A549 (cell line): Measurements from ENCODE around the gene ARHGEF10L. TPM values are rescaled to one million over a fixed set of nuclear protein-coding genes. Genes with fewer than 3 reads are reported as not detected.

Experiments used
- ATAC-seq, 2 experiments: fragments of 200-7000 bp in 1 of 2; fragments of >200 bp in 1 of 2; cut with Nextera tagmentation in 1 of 2; cut with Tn5 transposase in 1 of 2; 3 replicates each; pipeline versions ENCODE4 v1.8.0 to v1.9.1; 2018 to 2020; ENCODE audit warnings: mild to moderate bottlenecking in 1 of 2, moderate library complexity in 1 of 2
- CTCF ChIA-PET: fragments of 300-600 bp; sonication (Branson Sonifier 250); formaldehyde crosslinking; extraction: SDS; loops from one replicate; lab custom pipeline; 2021; ENCODE audit warnings: antibody characterized with exemption, inconsistent platforms; lab: Yijun Ruan, JAX
- POLR2A ChIA-PET: fragments of 350-600 bp; formaldehyde crosslinking; extraction: SDS; loops from one replicate; lab custom pipeline; 2021; ENCODE audit warnings: antibody characterized with exemption, inconsistent platforms; lab: Yijun Ruan, JAX
- DNase-seq, 2 experiments: peaks; one replicate each; pipeline versions ENCODE4 v3.0.0 to v3.0.0-alpha.2; 2011 to 2016; ENCODE audit warnings: low read depth in 1 of 2, low spot score in 1 of 2
- FAIRE-seq: peaks from 2 replicates; lab custom pipeline; 2011; peaks lifted over from hg19 to GRCh38; lab: Jason Lieb, UNC
- H3K27ac ChIP-seq, 2 experiments: fragments of >200 bp; sonication (Bioruptor Twin); formaldehyde crosslinking; 3 replicates each; pipeline ENCODE4 v1.5.1; 2016 to 2017
- H3K4me1 ChIP-seq: fragments of >200 bp; sonication (Bioruptor Twin); formaldehyde crosslinking; 3 replicates; pipeline ENCODE4 v1.6.1; 2016
- H3K4me2 ChIP-seq: fragments of >200 bp; sonication (Bioruptor Twin); formaldehyde crosslinking; 3 replicates; pipeline ENCODE4 v1.6.1; 2016
- H3K4me3 ChIP-seq: fragments of >200 bp; sonication (Bioruptor Twin); formaldehyde crosslinking; 3 replicates; pipeline ENCODE4 v1.5.1; 2016
- H3K9me3 ChIP-seq: fragments of >200 bp; sonication (Bioruptor Twin); formaldehyde crosslinking; 3 replicates; pipeline ENCODE4 v1.6.1; 2016
- ATOH8 ChIP-seq: fragments of 250-450 bp; sonication (Bioruptor Pico); IDR thresholded peaks from 2 replicates; pipeline ENCODE4 v1.5.0; 2020; ENCODE audit warnings: low read depth, mild to moderate bottlenecking, moderate library complexity
- BCL3 ChIP-seq: fragments of >200 bp; sonication (Bioruptor Twin); formaldehyde crosslinking; IDR thresholded peaks from 3 replicates; pipeline ENCODE4 v1.6.1; 2016
- CEBPB ChIP-seq, 2 experiments: fragments of >200 bp in 1 of 2; sonication (Bioruptor Twin) in 1 of 2; formaldehyde crosslinking in 1 of 2; IDR thresholded peaks; 2 replicates each; pipeline ENCODE4 v1.6.1; 2012 to 2016
- CTCF ChIP-seq: fragments of >200 bp; sonication (Bioruptor Twin); formaldehyde crosslinking; IDR thresholded peaks from 3 replicates; pipeline ENCODE4 v1.5.1; 2016
- ELK1 ChIP-seq: fragments of 150-350 bp; IDR thresholded peaks from 2 replicates; pipeline ENCODE4 v1.6.1; 2014; ENCODE audit warnings: low read depth, mild to moderate bottlenecking, low read length
- FOSL2 ChIP-seq, 2 experiments: fragments of 450-650 bp in 1 of 2; fragments of >200 bp in 1 of 2; sonication (Bioruptor Twin) in 1 of 2; formaldehyde crosslinking; IDR thresholded peaks; 2 replicates each; pipeline versions ENCODE4 v1.5.0 to v1.6.1; 2016 to 2020; ENCODE audit warnings: mild to moderate bottlenecking in 1 of 2, moderate library complexity in 1 of 2
- HEYL ChIP-seq: fragments of 250-450 bp; sonication (Bioruptor Pico); IDR thresholded peaks from 2 replicates; pipeline ENCODE4 v1.8.0; 2021; ENCODE audit warnings: mild to moderate bottlenecking, moderate library complexity
- KDM5A ChIP-seq: fragments of 200-600 bp; sonication (generic); IDR thresholded peaks from 2 replicates; pipeline ENCODE4 v1.6.1; 2016; ENCODE audit warnings: antibody characterized with exemption, mild to moderate bottlenecking
- NFE2L2 ChIP-seq: fragments of 150-350 bp; conservative IDR thresholded peaks from 2 replicates; pipeline ENCODE4 v1.6.1; 2014; ENCODE audit warnings: low read length
- PBX3 ChIP-seq: IDR thresholded peaks from 2 replicates; pipeline ENCODE4 v1.6.1; 2012
- RARB ChIP-seq: fragments of 250-450 bp; sonication (Bioruptor Pico); IDR thresholded peaks from 2 replicates; pipeline ENCODE4 v1.8.0; 2021; ENCODE audit warnings: mild to moderate bottlenecking, moderate library complexity
- REST ChIP-seq: fragments of 200-600 bp; sonication (generic); IDR thresholded peaks from 2 replicates; pipeline ENCODE4 v1.6.1; 2016; ENCODE audit warnings: antibody characterized with exemption, mild to moderate bottlenecking, moderate library complexity
- RFX5 ChIP-seq: fragments of 450-650 bp; IDR thresholded peaks from 2 replicates; pipeline ENCODE4 v1.7.1; 2014; ENCODE audit warnings: antibody characterized with exemption, mild to moderate bottlenecking, moderate library complexity
- RNF2 ChIP-seq: fragments of 200-600 bp; sonication (generic); IDR thresholded peaks from 2 replicates; pipeline ENCODE4 v1.6.1; 2016; ENCODE audit warnings: low read depth, mild to moderate bottlenecking, antibody characterized with exemption, moderate library complexity, borderline replicate concordance
- TP53 ChIP-seq: fragments of 250-450 bp; sonication (Bioruptor Pico); IDR thresholded peaks from 2 replicates; pipeline ENCODE4 v1.5.0; 2021; ENCODE audit warnings: mild to moderate bottlenecking, moderate library complexity
- ZNF302 ChIP-seq: fragments of 250-450 bp; sonication (Bioruptor Pico); IDR thresholded peaks from 2 replicates; pipeline ENCODE4 v1.9.0; 2021; ENCODE audit warnings: inconsistent platforms, mild to moderate bottlenecking, moderate library complexity
- ZSCAN20 ChIP-seq: fragments of 250-450 bp; sonication (Bioruptor Pico); IDR thresholded peaks from 2 replicates; pipeline ENCODE4 v1.8.0; 2022; ENCODE audit warnings: mild to moderate bottlenecking, moderate library complexity
- WGBS: methylation state at CpG from one replicate; pipeline ENCODE4 v1.1.6; 2017; ENCODE audit errors: missing lambda C conversion rate; 5-methylcytosine and 5-hydroxymethylcytosine counted together
- polyA plus RNA-seq, 4 experiments: library from polyadenylated mRNA; depleted of rRNA in 3 of 4; stranded (reverse); fragments of >200 nt; fragmentation: RNase III in 1 of 4; extraction: RNeasy Plus Mini Kit Qiagen cat#74134 plus additional on column Dnase treatment in 1 of 4; gene quantifications; 2 replicates in 3 of 4; 3 replicates in 1 of 4; pipeline ENCODE4 v1.2.3, GENCODE V29; 2011 to 2017

ARHGEF10L gene
- polyA plus RNA-seq, 2 of the 4 experiments (the other 2 are of a cell fraction), result 3.5 to 5.2 TPM

- CTCF ChIA-PET, result interaction anchor here (0.6 to 3.6 kb wide), 4 partner anchors 9 to 938 kb away, joined by 3 to 15 read pairs (median 4); no protein-coding TSS in a partner anchor
- H3K4me1 ChIP-seq, result no peaks in the 10 kb centered on the region
- H3K4me3 ChIP-seq, result no peak overlapping the region
- TF ChIP-seq NFE2L2, result no peak
- no peak for TF ChIP-seq ZNF302 (CRISPR knock-in tag)
- no peak for TF ChIP-seq REST
- TF ChIP-seq CTCF, result no peak
- TF ChIP-seq KDM5A, result no peak
- no peak for TF ChIP-seq RNF2
- TF ChIP-seq FOSL2 (IDR thresholded peaks at IDR 0.05), result no peak
- no peak for TF ChIP-seq FOSL2 (CRISPR knock-in tag; IDR thresholded peaks at IDR 0.05)
- TF ChIP-seq RARB (CRISPR knock-in tag), result no peak
- TF ChIP-seq HEYL, result no peak
- no peak for TF ChIP-seq PBX3
- TF ChIP-seq CEBPB (IDR thresholded peaks at IDR 0.05), result no peak
- TF ChIP-seq TP53, result no peak
- TF ChIP-seq BCL3, result no peak
- TF ChIP-seq, all 56 proteins: peak for 0
- no peak for DNase-seq
- no peak for FAIRE-seq
- POLR2A ChIA-PET, result no interaction called here
- Histone ChIP-seq H3K4me2 (no peak overlapping the region), H3K27ac (no peak overlapping the region), H3K9me3 (no peaks in the 10 kb centered on the region)
- ATAC-seq, result no peak
- WGBS, result 91% methylated on average over 9 of the region's 14 CpGs
Measured at GRCh38 chr1:17643861-17644703, 104.6 kb downstream of the ARHGEF10L start.

GRCh38 chr1:17645068-17645911 lies 105.8 kb downstream of the ARHGEF10L start:
- Histone ChIP-seq H3K4me2 (no peak overlapping the region), H3K4me1 (no peaks in the 10 kb centered on the region), H3K27ac (no peak overlapping the region), H3K9me3 (no peaks in the 10 kb centered on the region), H3K4me3 (no peak overlapping the region)
- TF ChIP-seq KDM5A, result no peak
- TF ChIP-seq CTCF, result no peak
- no peak for TF ChIP-seq ZSCAN20 (CRISPR knock-in tag)
- TF ChIP-seq RNF2, result no peak
- no peak for TF ChIP-seq BCL3
- TF ChIP-seq RFX5, result no peak
- TF ChIP-seq ATOH8 (CRISPR knock-in tag), result no peak
- TF ChIP-seq ELK1, result no peak
- ChIA-PET CTCF (no interaction called here), POLR2A (no interaction called here)
- FAIRE-seq (no peak), ATAC-seq (no peak), DNase-seq (no peak)
- 90% methylated on average over 27 of the region's 28 CpGs for WGBS
